Lung (tissue), 12 donors: ENCODE data around the gene ABCC5. TPM values are rescaled to one million over a fixed set of nuclear protein-coding genes. Genes with fewer than 3 reads are reported as not detected.

Experiments used
- ATAC-seq: fragments of 200-7000 bp; cut with Tn5 transposase; one replicate; pipeline ENCODE4 v1.9.1; 2020; ENCODE audit warnings: moderate number of reproducible peaks; ENCODE audit not compliant: insufficient read depth, low FRiP score
- DNase-seq, 3 donors: peaks; one replicate each; pipeline ENCODE4 v3.0.0-alpha.2; 2013 to 2017
- H3K27ac ChIP-seq, 2 donors: one replicate each; pipeline ENCODE4 v1.5.1; 2013; ENCODE audit warnings: mild to moderate bottlenecking in 2 of 2, moderate library complexity in 2 of 2, control low read depth in 1 of 2, inconsistent platforms in 1 of 2, low read depth in 1 of 2, low read length in 1 of 2
- H3K27me3 ChIP-seq, 3 donors: one replicate each; pipeline ENCODE4 v1.5.1; 2013; ENCODE audit warnings: low read length in 2 of 3; ENCODE audit not compliant: control insufficient read depth in 3 of 3, insufficient read depth in 3 of 3
- H3K36me3 ChIP-seq, 4 donors: one replicate each; pipeline ENCODE4 v1.5.1; 2013; ENCODE audit warnings: low read length in 4 of 4, mild to moderate bottlenecking in 1 of 4, moderate library complexity in 1 of 4; ENCODE audit not compliant: control insufficient read depth in 4 of 4, insufficient read depth in 4 of 4
- H3K4me1 ChIP-seq, 5 donors: one replicate each; pipeline ENCODE4 v1.5.1; 2013; ENCODE audit warnings: low read length in 5 of 5, mild to moderate bottlenecking in 2 of 5, moderate library complexity in 1 of 5; ENCODE audit not compliant: control insufficient read depth in 5 of 5, insufficient read depth in 5 of 5
- H3K4me3 ChIP-seq: one replicate; pipeline ENCODE4 v1.5.1; 2013; ENCODE audit warnings: mild to moderate bottlenecking, control low read depth, moderate library complexity
- H3K9ac ChIP-seq, 2 donors: one replicate each; pipeline ENCODE4 v1.5.1; 2013; ENCODE audit warnings: low read length in 2 of 2, control low read depth in 1 of 2; ENCODE audit not compliant: insufficient read depth in 1 of 2
- H3K9me3 ChIP-seq, 4 donors: one replicate each; pipeline ENCODE4 v1.5.1; 2013; ENCODE audit warnings: low read length in 3 of 4, mild to moderate bottlenecking in 1 of 4, moderate library complexity in 1 of 4; ENCODE audit not compliant: control insufficient read depth in 4 of 4, insufficient read depth in 3 of 4
- CTCF ChIP-seq: IDR thresholded peaks from 2 replicates; pipeline ENCODE4 v1.5.1; 2012; ENCODE audit warnings: mild to moderate bottlenecking; ENCODE audit errors: control extremely low read depth, extremely low read depth
- WGBS, 2 donors: extraction: QIAGEN DNeasy Blood & Tissue Kit; methylation state at CpG; one replicate each; pipeline ENCODE4 v1.1.7; 2013; 5-methylcytosine and 5-hydroxymethylcytosine counted together
- polyA plus RNA-seq, 2 donors: library from polyadenylated mRNA; stranded (reverse); fragments of 200-250 nt; gene quantifications; one replicate each; pipeline ENCODE4 v1.2.1, GENCODE V29; 2013
- total RNA-seq, 2 donors: library from RNA; depleted of rRNA in 1 of 2; stranded (reverse); fragments of >200 nt in 1 of 2; gene quantifications; one replicate each; pipeline ENCODE4 v1.2.1, GENCODE V29; 2014 to 2021
- donor health status: control.
- donor health status: control.
- donor health status: Bipolar disorder and iron deficiency.
- donor health status: healthy.
- donor health status: DM: yes; HTN: yes; CAD: no.

The ABCC5 gene
- total and polyA plus RNA-seq, 4 donors, result 12.1 to 78.1 (median 21.0) TPM

DNA sequence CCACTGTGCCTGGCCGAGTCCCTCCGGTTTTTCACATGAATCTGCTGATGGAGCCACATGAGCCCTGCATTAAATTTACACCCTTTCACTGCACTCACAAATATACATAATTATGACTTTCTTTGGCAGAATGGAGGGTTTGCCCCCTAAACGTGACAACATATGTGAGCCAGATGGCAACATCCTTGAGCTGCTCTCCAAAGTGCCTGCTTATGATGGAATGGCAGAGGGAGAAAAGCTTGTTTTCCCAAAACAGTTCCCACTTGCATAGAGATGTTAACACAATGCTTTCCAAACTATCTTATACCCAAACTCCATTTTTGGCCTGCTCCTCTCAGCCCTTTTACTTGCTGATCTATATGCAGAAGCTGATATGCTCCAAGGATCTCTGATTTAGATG is 54.9 kb downstream of the ABCC5 start:
- H3K9me3 ChIP-seq, result no peaks in the 10 kb centered on the region
- no peak for DNase-seq
- H3K27ac ChIP-seq, result no peak overlapping the region
- H3K9ac ChIP-seq, result no peak overlapping the region
- TF ChIP-seq CTCF, result no peak
- H3K4me1 ChIP-seq, result peaks cover 0 to 3% (median 0%) of the 10 kb centered on the region in 5 donors
- WGBS, 2 donors, result 95 to 96% methylated on average over 3 of the region's 3 CpGs
- H3K27me3 ChIP-seq, result no peaks in the 10 kb centered on the region
- H3K4me3 ChIP-seq, result no peak overlapping the region
- no peak for ATAC-seq
- H3K36me3 ChIP-seq, result peaks cover 23 to 56% (median 38%) of the 10 kb centered on the region in 4 donors

DNA sequence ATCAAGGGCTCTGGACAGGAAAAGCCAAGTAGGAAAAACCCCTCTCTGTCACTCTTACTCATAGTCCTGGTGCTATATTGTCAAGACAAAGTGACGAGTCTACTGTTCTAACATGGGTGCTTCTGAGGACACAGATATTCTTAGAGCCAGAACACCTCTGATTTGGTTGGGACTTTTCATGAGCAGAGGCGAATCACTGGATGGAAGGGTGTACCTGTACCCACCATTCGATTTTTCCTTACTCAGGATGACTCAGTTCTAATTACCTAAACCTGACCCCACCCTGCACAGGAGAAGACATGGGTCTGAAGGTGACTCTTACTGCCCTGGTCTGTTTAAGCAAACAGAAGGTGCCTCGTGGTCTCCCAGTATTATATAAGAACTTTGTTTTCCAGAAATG is 58.5 kb downstream of the ABCC5 start:
- no peak for TF ChIP-seq CTCF
- no peaks in the 10 kb centered on the region for H3K27me3 ChIP-seq
- H3K27ac ChIP-seq, result no peak overlapping the region
- peaks cover 0 to 6% (median 0%) of the 10 kb centered on the region in 4 donors for H3K9me3 ChIP-seq
- H3K36me3 ChIP-seq, result peaks cover 17 to 55% (median 43%) of the 10 kb centered on the region in 4 donors
- no peaks in the 10 kb centered on the region for H3K4me1 ChIP-seq
- DNase-seq, result no peak
- no peak overlapping the region for H3K4me3 ChIP-seq
- no peak for ATAC-seq
- 76 to 90% methylated on average over 4 of the region's 4 CpGs for WGBS, 2 donors
- H3K9ac ChIP-seq, result no peak overlapping the region

DNA sequence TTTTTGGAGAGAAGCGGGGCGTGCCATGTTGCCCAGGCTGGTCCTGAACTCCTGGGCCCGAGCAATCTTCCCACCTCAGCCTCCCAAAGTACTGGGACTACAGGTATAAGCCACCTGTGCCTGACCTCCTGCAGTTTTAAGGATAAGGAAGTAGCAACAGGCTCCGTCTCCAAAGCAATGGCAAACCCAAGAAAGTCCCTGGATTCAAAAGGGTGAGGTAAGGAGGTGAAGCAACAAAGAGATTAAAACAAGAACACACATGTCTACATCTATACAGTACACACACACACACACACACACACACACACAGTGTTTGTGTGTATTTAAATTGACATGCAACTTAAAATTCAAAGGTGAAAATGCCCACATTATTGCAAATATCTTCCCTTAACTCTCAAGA is 58.9 kb downstream of the ABCC5 start:
- H3K36me3 ChIP-seq, result peaks cover 17 to 51% (median 40%) of the 10 kb centered on the region in 4 donors
- H3K27me3 ChIP-seq, result no peaks in the 10 kb centered on the region
- ATAC-seq, result no peak
- peaks cover 0 to 6% (median 0%) of the 10 kb centered on the region in 4 donors for H3K9me3 ChIP-seq
- H3K4me3 ChIP-seq, result no peak overlapping the region
- H3K4me1 ChIP-seq, result no peaks in the 10 kb centered on the region
- H3K27ac ChIP-seq, result no peak overlapping the region
- no peak overlapping the region for H3K9ac ChIP-seq
- WGBS, 2 donors, result 93 to 96% methylated on average over 4 of the region's 4 CpGs
- no peak for DNase-seq
- no peak for TF ChIP-seq CTCF

DNA sequence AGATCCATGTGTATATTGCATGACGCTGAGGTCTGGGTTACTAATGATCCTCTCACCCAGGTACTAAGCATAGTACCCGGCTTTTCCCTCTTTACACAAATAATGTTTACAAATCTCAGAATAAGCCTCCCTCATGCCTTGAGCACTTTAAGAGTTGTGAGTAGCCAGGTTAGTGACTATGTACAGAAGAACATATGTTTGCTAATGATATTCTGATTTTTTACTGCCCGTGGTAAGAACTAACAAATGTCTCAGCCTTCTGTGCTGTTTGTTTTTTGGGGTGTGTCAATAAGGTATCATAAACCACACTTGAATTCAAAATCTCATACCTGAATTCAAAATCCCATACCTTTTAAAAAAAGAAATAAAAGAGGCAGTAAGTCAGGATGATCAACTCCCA is 59.5 kb downstream of the ABCC5 start:
- WGBS, 2 donors, result 77 to 91% methylated on average over 3 of the region's 3 CpGs
- Histone ChIP-seq H3K9ac (no peak overlapping the region), H3K9me3 (peaks cover 0 to 6% (median 0%) of the 10 kb centered on the region in 4 donors), H3K4me1 (no peaks in the 10 kb centered on the region), H3K36me3 (peaks cover 13 to 51% (median 35%) of the 10 kb centered on the region in 4 donors), H3K27ac (no peak overlapping the region), H3K4me3 (no peak overlapping the region), H3K27me3 (no peaks in the 10 kb centered on the region)
- no peak for ATAC-seq
- TF ChIP-seq CTCF, result no peak
- no peak for DNase-seq
